DND-41 (cell line): ENCODE results near the gene LRG1.

Source experiments
- EZH2 ChIP-seq: IDR thresholded peaks from 3 replicates; pipeline ENCODE4 v1.6.1; 2012; ENCODE audit warnings: borderline replicate concordance, low read depth, mild to moderate bottlenecking, moderate library complexity, low read length, inconsistent platforms; ENCODE audit not compliant: severe bottlenecking
- TF ChIP-seq, protein P1 (sequence below): IDR thresholded peaks from 2 replicates; pipeline ENCODE4 v1.5.1; 2012; ENCODE audit warnings: borderline replicate concordance, low read length, moderate library complexity, mild to moderate bottlenecking; ENCODE audit not compliant: poor library complexity, severe bottlenecking; ENCODE audit errors: extremely low read depth

DNA sequence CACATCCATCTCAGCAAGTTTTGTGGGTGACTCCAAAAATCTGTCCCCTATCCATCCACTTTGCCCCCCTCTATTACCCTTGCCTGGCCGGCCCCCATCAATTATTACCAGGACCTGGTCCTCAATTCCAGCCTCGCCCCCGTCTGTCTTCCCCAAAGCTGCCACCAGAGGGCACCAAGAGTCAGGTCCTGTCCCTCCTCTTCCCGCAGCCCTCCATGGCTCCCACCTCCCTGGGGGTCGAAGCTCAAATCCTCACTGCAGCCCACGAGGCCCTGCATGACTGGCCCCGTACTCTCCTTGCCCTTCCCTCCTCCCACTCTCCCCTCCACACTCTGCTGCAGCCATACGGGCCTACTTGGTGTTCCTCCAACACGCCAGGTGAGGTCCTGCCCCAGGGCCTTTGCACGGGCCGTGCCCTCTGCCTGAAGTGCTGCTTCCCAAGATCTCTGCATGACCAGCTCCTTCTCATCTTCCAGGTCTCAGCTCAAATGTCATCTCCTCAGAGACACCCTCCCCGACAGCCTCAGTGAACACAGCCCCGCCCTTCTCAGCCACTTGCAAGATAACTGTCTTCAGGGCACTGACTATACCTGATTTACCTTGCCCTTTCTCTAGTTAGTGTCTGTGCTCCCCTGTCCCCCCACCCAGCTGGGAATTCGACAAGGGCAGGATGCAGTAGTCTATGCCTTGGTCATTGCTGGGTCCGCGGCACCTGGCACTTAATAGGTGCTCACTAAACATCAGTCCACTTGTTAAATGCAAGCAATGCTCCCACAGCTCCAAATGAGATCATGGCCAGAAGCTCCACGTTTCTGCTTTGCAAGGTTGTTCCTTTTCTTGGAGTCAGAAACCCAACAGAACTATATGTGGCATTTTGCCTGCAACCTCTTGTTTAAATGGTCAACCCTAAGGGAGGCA is 36.4 kb upstream of the LRG1 start:
- TF ChIP-seq, protein P1, sequence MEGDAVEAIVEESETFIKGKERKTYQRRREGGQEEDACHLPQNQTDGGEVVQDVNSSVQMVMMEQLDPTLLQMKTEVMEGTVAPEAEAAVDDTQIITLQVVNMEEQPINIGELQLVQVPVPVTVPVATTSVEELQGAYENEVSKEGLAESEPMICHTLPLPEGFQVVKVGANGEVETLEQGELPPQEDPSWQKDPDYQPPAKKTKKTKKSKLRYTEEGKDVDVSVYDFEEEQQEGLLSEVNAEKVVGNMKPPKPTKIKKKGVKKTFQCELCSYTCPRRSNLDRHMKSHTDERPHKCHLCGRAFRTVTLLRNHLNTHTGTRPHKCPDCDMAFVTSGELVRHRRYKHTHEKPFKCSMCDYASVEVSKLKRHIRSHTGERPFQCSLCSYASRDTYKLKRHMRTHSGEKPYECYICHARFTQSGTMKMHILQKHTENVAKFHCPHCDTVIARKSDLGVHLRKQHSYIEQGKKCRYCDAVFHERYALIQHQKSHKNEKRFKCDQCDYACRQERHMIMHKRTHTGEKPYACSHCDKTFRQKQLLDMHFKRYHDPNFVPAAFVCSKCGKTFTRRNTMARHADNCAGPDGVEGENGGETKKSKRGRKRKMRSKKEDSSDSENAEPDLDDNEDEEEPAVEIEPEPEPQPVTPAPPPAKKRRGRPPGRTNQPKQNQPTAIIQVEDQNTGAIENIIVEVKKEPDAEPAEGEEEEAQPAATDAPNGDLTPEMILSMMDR: peak; percentile 78
- TF ChIP-seq EZH2: no peak
